H9 (cell line): ENCODE results near the gene TMEM63A. TPM values are rescaled to one million over a fixed set of nuclear protein-coding genes. Genes with fewer than 3 reads are reported as not detected.

ENCODE experiments used
- DNase-seq: peaks from one replicate; pipeline ENCODE4 v3.0.0-alpha.2; 2017
- H2AFZ ChIP-seq: one replicate; pipeline ENCODE4 v1.6.1; 2013; ENCODE audit warnings: mild to moderate bottlenecking, low read length, control low read depth, moderate library complexity
- H2AK5ac ChIP-seq: 2 replicates; pipeline ENCODE4 v1.6.1; 2013; ENCODE audit warnings: low read length, control low read depth, mixed read lengths; ENCODE audit not compliant: insufficient read length
- H2BK120ac ChIP-seq: one replicate; pipeline ENCODE4 v1.6.1; 2013; ENCODE audit warnings: low read depth, mild to moderate bottlenecking, low read length, control low read depth, inconsistent platforms; ENCODE audit not compliant: poor library complexity, severe bottlenecking
- H2BK12ac ChIP-seq: 2 replicates; pipeline ENCODE4 v1.6.1; 2013; ENCODE audit warnings: low read length, control low read depth, mixed read lengths, low read depth; ENCODE audit not compliant: insufficient read length
- H2BK15ac ChIP-seq: 2 replicates; pipeline ENCODE4 v1.6.1; 2013; ENCODE audit warnings: low read depth, low read length, control low read depth
- H2BK20ac ChIP-seq: one replicate; pipeline ENCODE4 v1.6.1; 2013; ENCODE audit warnings: low read depth, mild to moderate bottlenecking, low read length, control low read depth, inconsistent platforms; ENCODE audit not compliant: poor library complexity, severe bottlenecking
- H2BK5ac ChIP-seq: 2 replicates; pipeline ENCODE4 v1.6.1; 2013; ENCODE audit warnings: low read length, control low read depth, mixed read lengths; ENCODE audit not compliant: insufficient read length
- H3K14ac ChIP-seq: 2 replicates; pipeline ENCODE4 v1.6.1; 2013; ENCODE audit warnings: low read length, control low read depth; ENCODE audit not compliant: insufficient read depth
- H3K18ac ChIP-seq: 2 replicates; pipeline ENCODE4 v1.6.1; 2013; ENCODE audit warnings: low read depth, mild to moderate bottlenecking, mixed read lengths, low read length, control low read depth; ENCODE audit not compliant: insufficient read length
- H3K23ac ChIP-seq: 2 replicates; pipeline ENCODE4 v1.6.1; 2013; ENCODE audit warnings: low read length, control low read depth, mixed read lengths, low read depth; ENCODE audit not compliant: insufficient read length
- H3K23me2 ChIP-seq: 2 replicates; pipeline ENCODE4 v1.6.1; 2013; ENCODE audit warnings: low read depth, mild to moderate bottlenecking, mixed read lengths, low read length, control low read depth; ENCODE audit not compliant: insufficient read length, poor library complexity, severe bottlenecking
- H3K27ac ChIP-seq: 2 replicates; pipeline ENCODE4 v1.5.1; 2013; ENCODE audit warnings: low read length, control low read depth, mixed read lengths, low read depth; ENCODE audit not compliant: insufficient read length
- H3K27me3 ChIP-seq: 2 replicates; pipeline ENCODE4 v1.6.1; 2013; ENCODE audit warnings: low read length, control low read depth, inconsistent platforms; ENCODE audit not compliant: insufficient read depth
- H3K4ac ChIP-seq: 2 replicates; pipeline ENCODE4 v1.6.1; 2013; ENCODE audit warnings: low read depth, mild to moderate bottlenecking, control low read depth, inconsistent platforms, low read length, moderate library complexity
- H3K4me1 ChIP-seq: 2 replicates; pipeline ENCODE4 v1.6.1; 2013; ENCODE audit warnings: low read length, control low read depth, inconsistent platforms; ENCODE audit not compliant: insufficient read depth
- H3K4me2 ChIP-seq: 2 replicates; pipeline ENCODE4 v1.6.1; 2013; ENCODE audit warnings: low read length, control low read depth, mixed read lengths; ENCODE audit not compliant: insufficient read length, insufficient read depth
- H3K56ac ChIP-seq: 2 replicates; pipeline ENCODE4 v1.6.1; 2013; ENCODE audit warnings: low read depth, mild to moderate bottlenecking, mixed read lengths, low read length, control low read depth; ENCODE audit not compliant: insufficient read length
- H3K79me1 ChIP-seq: 2 replicates; pipeline ENCODE4 v1.6.1; 2013; ENCODE audit warnings: low read depth, mild to moderate bottlenecking, moderate library complexity, low read length, control low read depth, inconsistent platforms; ENCODE audit not compliant: insufficient read depth, poor library complexity, severe bottlenecking
- H3K79me2 ChIP-seq: 2 replicates; pipeline ENCODE4 v1.6.1; 2013; ENCODE audit warnings: low read length, control low read depth, inconsistent platforms; ENCODE audit not compliant: insufficient read depth
- H3K9ac ChIP-seq: 2 replicates; pipeline ENCODE4 v1.6.1; 2013; ENCODE audit warnings: low read length, control low read depth, mixed read lengths; ENCODE audit not compliant: insufficient read length; ENCODE audit errors: extremely low read depth
- H3K9me3 ChIP-seq: one replicate; pipeline ENCODE4 v1.6.1; 2013; ENCODE audit warnings: low read depth, low read length, inconsistent platforms; ENCODE audit not compliant: control insufficient read depth
- H3T11ph ChIP-seq: one replicate; pipeline ENCODE4 v1.6.1; 2013; ENCODE audit warnings: mild to moderate bottlenecking, low read length, control low read depth, inconsistent platforms
- H4K20me1 ChIP-seq: one replicate; pipeline ENCODE4 v1.6.1; 2013; ENCODE audit not compliant: control insufficient read depth, insufficient read length, insufficient read depth
- H4K5ac ChIP-seq: 2 replicates; pipeline ENCODE4 v1.6.1; 2013; ENCODE audit warnings: low read depth, mild to moderate bottlenecking, mixed read lengths, low read length, control low read depth; ENCODE audit not compliant: insufficient read length
- H4K8ac ChIP-seq: replicated peaks from 2 replicates; pipeline ENCODE4 v1.6.1; 2013; ENCODE audit warnings: low read length, control low read depth, mixed read lengths, low read depth; ENCODE audit not compliant: insufficient read length
- H4K91ac ChIP-seq: 2 replicates; pipeline ENCODE4 v1.6.1; 2013; ENCODE audit warnings: low read depth, mild to moderate bottlenecking, moderate library complexity, mixed read lengths, low read length, control low read depth; ENCODE audit not compliant: insufficient read length
- H3K27ac Mint-ChIP-seq, 3 experiments: 2 replicates in 2 of 3; 3 replicates in 1 of 3; pipeline ENCODE4 v1.8.0; 2020 to 2021; ENCODE audit warnings: mixed read lengths in 3 of 3, mild to moderate bottlenecking in 1 of 3, moderate library complexity in 1 of 3
- H3K27me3 Mint-ChIP-seq: 2 replicates; pipeline ENCODE4 v1.8.0; 2021; ENCODE audit warnings: low read depth, mild to moderate bottlenecking, moderate library complexity, mixed read lengths
- H3K36me3 Mint-ChIP-seq, 3 experiments: 2 replicates in 2 of 3; 3 replicates in 1 of 3; pipeline ENCODE4 v1.8.0; 2020 to 2021; ENCODE audit warnings: low read depth in 3 of 3, mixed read lengths in 3 of 3; ENCODE audit not compliant: insufficient read depth in 1 of 3
- H3K4me1 Mint-ChIP-seq, 2 experiments: 2 replicates each; pipeline ENCODE4 v1.8.0; 2020; ENCODE audit warnings: mixed read lengths in 2 of 2
- H3K4me3 Mint-ChIP-seq, 2 experiments: 2 replicates in 1 of 2; 3 replicates in 1 of 2; pipeline ENCODE4 v1.8.0; 2020 to 2021; ENCODE audit warnings: mild to moderate bottlenecking in 2 of 2, mixed read lengths in 2 of 2, moderate library complexity in 1 of 2
- H3K9me3 Mint-ChIP-seq, 2 experiments: 2 replicates in 1 of 2; 3 replicates in 1 of 2; pipeline ENCODE4 v1.8.0; 2020; ENCODE audit warnings: mild to moderate bottlenecking in 2 of 2, mixed read lengths in 2 of 2, moderate library complexity in 1 of 2
- WGBS: extraction: QIAGEN DNeasy Blood & Tissue Kit; methylation state at CpG from one replicate; pipeline ENCODE4 v1.1.7; 2013; ENCODE audit warnings: missing lambda C conversion rate, low lambda C conversion rate, mixed read lengths; ENCODE audit not compliant: insufficient read length; ENCODE audit errors: extremely low coverage; 5-methylcytosine and 5-hydroxymethylcytosine counted together
- total RNA-seq: library from RNA; stranded (reverse); gene quantifications from 2 replicates; pipeline ENCODE4 v1.2.1, GENCODE V29; 2021
- TF ChIP-seq, protein P1 (sequence below): fragments of 200-600 bp; sonication (generic); conservative IDR thresholded peaks from 3 replicates; pipeline ENCODE4 v1.8.0; 2021; ENCODE audit warnings: antibody characterized with exemption, mild to moderate bottlenecking

The TMEM63A gene
- total RNA-seq, 1 experiment from 2014 or later = 75.7 TPM

DNA sequence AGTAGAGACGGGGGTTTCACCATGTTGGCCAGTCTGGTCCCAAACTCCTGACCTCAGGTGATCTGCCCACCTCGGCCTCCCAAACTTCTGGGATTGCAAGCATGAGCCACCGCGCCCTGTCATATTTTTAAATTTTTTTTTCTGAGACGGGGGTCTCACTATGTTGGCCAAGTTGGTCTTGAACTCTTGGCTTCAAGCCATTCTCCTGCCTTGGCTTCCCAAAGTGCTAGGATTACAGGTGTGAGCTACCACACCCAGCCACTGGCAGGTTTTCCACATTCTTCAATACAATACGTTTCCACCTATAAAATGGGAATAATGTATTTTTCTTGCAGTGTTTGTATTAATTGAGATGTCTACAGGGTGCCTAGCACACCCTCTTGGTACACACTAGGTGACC, 10.1 kb upstream of the TMEM63A start:
- TF ChIP-seq, protein P1, sequence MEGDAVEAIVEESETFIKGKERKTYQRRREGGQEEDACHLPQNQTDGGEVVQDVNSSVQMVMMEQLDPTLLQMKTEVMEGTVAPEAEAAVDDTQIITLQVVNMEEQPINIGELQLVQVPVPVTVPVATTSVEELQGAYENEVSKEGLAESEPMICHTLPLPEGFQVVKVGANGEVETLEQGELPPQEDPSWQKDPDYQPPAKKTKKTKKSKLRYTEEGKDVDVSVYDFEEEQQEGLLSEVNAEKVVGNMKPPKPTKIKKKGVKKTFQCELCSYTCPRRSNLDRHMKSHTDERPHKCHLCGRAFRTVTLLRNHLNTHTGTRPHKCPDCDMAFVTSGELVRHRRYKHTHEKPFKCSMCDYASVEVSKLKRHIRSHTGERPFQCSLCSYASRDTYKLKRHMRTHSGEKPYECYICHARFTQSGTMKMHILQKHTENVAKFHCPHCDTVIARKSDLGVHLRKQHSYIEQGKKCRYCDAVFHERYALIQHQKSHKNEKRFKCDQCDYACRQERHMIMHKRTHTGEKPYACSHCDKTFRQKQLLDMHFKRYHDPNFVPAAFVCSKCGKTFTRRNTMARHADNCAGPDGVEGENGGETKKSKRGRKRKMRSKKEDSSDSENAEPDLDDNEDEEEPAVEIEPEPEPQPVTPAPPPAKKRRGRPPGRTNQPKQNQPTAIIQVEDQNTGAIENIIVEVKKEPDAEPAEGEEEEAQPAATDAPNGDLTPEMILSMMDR = no peak
- no peak for DNase-seq
- no peak overlapping the region for H4K8ac ChIP-seq
- H3K27ac ChIP-seq = no peak overlapping the region
- H3K23ac ChIP-seq = no peak overlapping the region
- H3K4me1 ChIP-seq = peaks cover 3% of the 10 kb centered on the region; the same call in 1 of the 2 replicates
- H3K23me2 ChIP-seq = no peaks in the 10 kb centered on the region
- no peaks in the 10 kb centered on the region for H3K9me3 ChIP-seq
- no peak overlapping the region for H4K5ac ChIP-seq
- no peak overlapping the region for H3T11ph ChIP-seq
- no peak overlapping the region for H2BK5ac ChIP-seq
- no peak overlapping the region for H3K14ac ChIP-seq
- no peak overlapping the region for H2BK15ac ChIP-seq
- H3K79me1 ChIP-seq = no peaks in the 10 kb centered on the region
- H3K27ac Mint-ChIP-seq = no peak overlapping the region
- no peak overlapping the region for H2AK5ac ChIP-seq
- no peak overlapping the region for H2BK12ac ChIP-seq
- H2BK120ac ChIP-seq = no peak overlapping the region
- no peak overlapping the region for H3K4ac ChIP-seq
- H2BK20ac ChIP-seq = no peak overlapping the region
- H3K79me2 ChIP-seq = peaks cover 2% of the 10 kb centered on the region; the same call in 1 of the 2 replicates
- no peak overlapping the region for H4K91ac ChIP-seq
- no peak overlapping the region for H2AFZ ChIP-seq
- WGBS = no CpG with 5 or more reads among the region's 6 CpGs
- H3K9ac ChIP-seq = no peak overlapping the region
- no peak overlapping the region for H3K18ac ChIP-seq
- H3K4me2 ChIP-seq = no peak overlapping the region
- H3K27me3 Mint-ChIP-seq = peaks cover 2% of the 10 kb centered on the region; the same call in 1 of the 2 replicates
- no peaks in the 10 kb centered on the region; a peak in 1 of 5 replicates for H3K9me3 Mint-ChIP-seq
- H3K36me3 Mint-ChIP-seq = peaks cover 0 to 2% (median 0%) of the 10 kb centered on the region in 3 experiments; a peak in 2 of 7 replicates
- H3K56ac ChIP-seq = no peak overlapping the region
- H3K27me3 ChIP-seq = no peaks in the 10 kb centered on the region
- H3K4me1 Mint-ChIP-seq = peaks cover 40% of the 10 kb centered on the region in 2 experiments
- H3K4me3 Mint-ChIP-seq = no peak overlapping the region
- H4K20me1 ChIP-seq = no peaks in the 10 kb centered on the region
